Measurements from ENCODE around the gene PPP1R13L. TPM values are rescaled to one million over a fixed set of nuclear protein-coding genes. Genes with fewer than 3 reads are reported as not detected.

Gene PPP1R13L
- polyA plus RNA-seq, 12 donors: 2.4 to 48.5 (median 4.8) TPM; not detected in 1

GRCh38 chr19:45368127-45368526 lies 36.7 kb downstream of the PPP1R13L start:
- DNase-seq: no peak

GRCh38 chr19:45364696-45365095 lies 40.2 kb downstream of the PPP1R13L start:
- DNase-seq: no peak

GRCh38 chr19:45363861-45364459 lies 40.9 kb downstream of the PPP1R13L start:
- DNase-seq: no peak

- DNase-seq: no peak
These were observed 42.6 kb downstream of the PPP1R13L start for GRCh38 chr19:45362291-45362690.

- DNase-seq: no peak
These were observed 43.3 kb downstream of the PPP1R13L start for GRCh38 chr19:45361608-45362007.

GRCh38 chr19:45358213-45358792 lies 46.6 kb downstream of the PPP1R13L start:
- no peak for DNase-seq

GRCh38 chr19:45357445-45357783 lies 47.5 kb downstream of the PPP1R13L start:
- no peak for DNase-seq

GRCh38 chr19:45356760-45357444 lies 48.0 kb downstream of the PPP1R13L start:
- DNase-seq: no peak

GRCh38 chr19:45355910-45356309 lies 49.0 kb downstream of the PPP1R13L start:
- no peak for DNase-seq

GRCh38 chr19:45355402-45355801 lies 49.5 kb downstream of the PPP1R13L start:
- no peak for DNase-seq

- DNase-seq: no peak
These were observed 50.5 kb downstream of the PPP1R13L start for GRCh38 chr19:45354241-45354842.

- DNase-seq: no peak
These were observed 51.7 kb downstream of the PPP1R13L start for GRCh38 chr19:45352914-45353796.

- DNase-seq: no peak
These were observed 52.4 kb downstream of the PPP1R13L start for GRCh38 chr19:45352471-45352870.

GRCh38 chr19:45352062-45352461 lies 52.8 kb downstream of the PPP1R13L start:
- DNase-seq: no peak

- DNase-seq: no peak
These were observed 53.4 kb downstream of the PPP1R13L start for GRCh38 chr19:45351401-45351952.

- DNase-seq: no peak
These were observed 54.3 kb downstream of the PPP1R13L start for GRCh38 chr19:45350477-45351058.

- DNase-seq: no peak
These were observed 55.4 kb downstream of the PPP1R13L start for GRCh38 chr19:45349430-45349941.

- no peak for DNase-seq
These were observed 55.8 kb downstream of the PPP1R13L start for GRCh38 chr19:45349126-45349415.

- no peak for DNase-seq
These were observed 56.3 kb downstream of the PPP1R13L start for GRCh38 chr19:45348367-45349125.

GRCh38 chr19:45347570-45348366 lies 57.1 kb downstream of the PPP1R13L start:
- no peak for DNase-seq

Measured in muscle of arm (tissue), 12 donors.